ENCODE data around the gene ZNF248. TPM values are rescaled to one million over a fixed set of nuclear protein-coding genes. Genes with fewer than 3 reads are reported as not detected.

Gene ZNF248
- total and polyA plus RNA-seq, 9 donors = 9.1 to 19.9 (median 17.5) TPM

GRCh38 chr10:37871143-37871542 is 13.7 kb upstream of the ZNF248 start:
- no peaks in the 10 kb centered on the region for H3K27me3 ChIP-seq
- no peak overlapping the region for H3K4me3 ChIP-seq
- H3K36me3 ChIP-seq = no peaks in the 10 kb centered on the region
- no peak for TF ChIP-seq EP300 (IDR thresholded peaks at IDR 0.05)
- no peak for TF ChIP-seq POLR2A (IDR thresholded peaks at IDR 0.05)
- TF ChIP-seq, protein P1, sequence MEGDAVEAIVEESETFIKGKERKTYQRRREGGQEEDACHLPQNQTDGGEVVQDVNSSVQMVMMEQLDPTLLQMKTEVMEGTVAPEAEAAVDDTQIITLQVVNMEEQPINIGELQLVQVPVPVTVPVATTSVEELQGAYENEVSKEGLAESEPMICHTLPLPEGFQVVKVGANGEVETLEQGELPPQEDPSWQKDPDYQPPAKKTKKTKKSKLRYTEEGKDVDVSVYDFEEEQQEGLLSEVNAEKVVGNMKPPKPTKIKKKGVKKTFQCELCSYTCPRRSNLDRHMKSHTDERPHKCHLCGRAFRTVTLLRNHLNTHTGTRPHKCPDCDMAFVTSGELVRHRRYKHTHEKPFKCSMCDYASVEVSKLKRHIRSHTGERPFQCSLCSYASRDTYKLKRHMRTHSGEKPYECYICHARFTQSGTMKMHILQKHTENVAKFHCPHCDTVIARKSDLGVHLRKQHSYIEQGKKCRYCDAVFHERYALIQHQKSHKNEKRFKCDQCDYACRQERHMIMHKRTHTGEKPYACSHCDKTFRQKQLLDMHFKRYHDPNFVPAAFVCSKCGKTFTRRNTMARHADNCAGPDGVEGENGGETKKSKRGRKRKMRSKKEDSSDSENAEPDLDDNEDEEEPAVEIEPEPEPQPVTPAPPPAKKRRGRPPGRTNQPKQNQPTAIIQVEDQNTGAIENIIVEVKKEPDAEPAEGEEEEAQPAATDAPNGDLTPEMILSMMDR (IDR thresholded peaks at IDR 0.05) = no peak
- WGBS, 3 donors = 68 to 95% (median 74%) methylated on average over 2 of the region's 2 CpGs
- H3K9me3 ChIP-seq = no peaks in the 10 kb centered on the region
- H3K4me1 ChIP-seq (ENCODE audit: insufficient read depth) = no peaks in the 10 kb centered on the region
- intact Hi-C loops (cut with DNase I) = no loop called here
- no peak overlapping the region for H3K27ac ChIP-seq
- DNase-seq = no peak

DNA sequence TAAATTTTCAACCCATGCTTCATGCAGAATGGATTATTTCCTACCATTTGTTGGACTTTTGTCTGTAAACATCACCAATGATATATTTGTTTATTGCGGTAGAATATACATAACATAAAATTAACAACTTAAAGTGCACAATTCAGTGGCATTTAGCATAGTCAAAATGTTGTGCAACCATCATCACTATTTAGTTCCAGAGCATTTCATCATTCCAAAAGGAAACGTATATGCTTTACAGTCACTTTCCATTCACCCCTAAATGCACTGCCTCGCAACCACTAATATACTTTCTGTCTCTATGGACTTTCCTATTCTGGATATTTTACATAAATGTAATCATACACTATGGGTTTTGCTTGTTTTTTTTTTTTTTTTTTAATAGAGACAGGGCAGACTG is 11.4 kb upstream of the ZNF248 start:
- Histone ChIP-seq H3K4me1 (ENCODE audit: insufficient read depth) (no peaks in the 10 kb centered on the region), H3K36me3 (no peaks in the 10 kb centered on the region), H3K27me3 (no peaks in the 10 kb centered on the region), H3K9me3 (no peaks in the 10 kb centered on the region), H3K4me3 (no peak overlapping the region), H3K27ac (no peak overlapping the region)
- DNase-seq = no peak
- WGBS, 3 donors = 82 to 87% (median 85%) methylated on average over 3 of the region's 3 CpGs
- TF ChIP-seq POLR2A (IDR thresholded peaks at IDR 0.05) (no peak), EP300 (IDR thresholded peaks at IDR 0.05) (no peak)
- TF ChIP-seq, protein P1 (IDR thresholded peaks at IDR 0.05) = no peak
- intact Hi-C loops (cut with DNase I) = no loop called here

- intact Hi-C loops (cut with DNase I) = no loop called here
- Histone ChIP-seq H3K36me3 (no peaks in the 10 kb centered on the region), H3K9me3 (no peaks in the 10 kb centered on the region), H3K27ac (no peak overlapping the region), H3K4me1 (ENCODE audit: insufficient read depth) (no peaks in the 10 kb centered on the region), H3K27me3 (no peaks in the 10 kb centered on the region), H3K4me3 (no peak overlapping the region)
- 80 to 83% (median 83%) methylated on average over 9 of the region's 9 CpGs for WGBS, 3 donors
- no peak for DNase-seq
- TF ChIP-seq EP300 (IDR thresholded peaks at IDR 0.05) (no peak), POLR2A (IDR thresholded peaks at IDR 0.05) (no peak)
- TF ChIP-seq, protein P1 (IDR thresholded peaks at IDR 0.05) = no peak
Observed at GRCh38 chr10:37865957-37866803, 8.8 kb upstream of the ZNF248 start.

DNA sequence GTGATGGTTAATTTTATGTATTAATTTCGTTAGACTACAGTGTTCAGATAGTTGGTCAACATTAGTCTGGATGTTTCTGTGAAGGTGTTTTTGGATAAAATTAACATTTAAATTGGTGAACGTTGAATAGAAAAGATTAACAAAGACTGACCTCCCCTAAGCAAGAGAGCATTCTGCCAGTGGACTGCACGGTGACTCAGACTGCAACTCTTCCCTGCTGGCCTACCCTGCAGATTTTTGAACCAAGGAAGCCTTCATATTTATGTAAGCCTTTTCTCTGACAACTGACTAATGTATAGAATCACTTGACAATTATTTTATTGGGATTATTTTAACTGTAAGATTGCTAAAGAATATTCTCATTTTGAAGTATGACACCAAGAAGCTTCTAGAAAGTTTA is 7.9 kb upstream of the ZNF248 start:
- DNase-seq = no peak
- Histone ChIP-seq H3K4me3 (no peak overlapping the region), H3K36me3 (no peaks in the 10 kb centered on the region), H3K27me3 (no peaks in the 10 kb centered on the region), H3K9me3 (no peaks in the 10 kb centered on the region), H3K27ac (no peak overlapping the region), H3K4me1 (ENCODE audit: insufficient read depth) (no peaks in the 10 kb centered on the region)
- 68 to 72% (median 69%) methylated on average over 3 of the region's 3 CpGs for WGBS, 3 donors
- TF ChIP-seq, protein P1 (IDR thresholded peaks at IDR 0.05) = no peak
- TF ChIP-seq EP300 (IDR thresholded peaks at IDR 0.05) (no peak), POLR2A (IDR thresholded peaks at IDR 0.05) (no peak)
- intact Hi-C loops (cut with DNase I) = no loop called here
